Glomerular visceral epithelial cell (primary cell): ENCODE measurements around the gene MACROD2.
"Not testable (repeated sequence)": the region's sequence is repeated elsewhere in the genome, so short reads cannot be mapped to it uniquely, and the experiment has no call there.

Source experiments
- DNase-seq: peaks from one replicate; pipeline ENCODE4 v3.0.0-alpha.2; 2016; ENCODE audit errors: extremely low spot score

The MACROD2 gene

GRCh38 chr20:15958142-15958541 is 1962.8 kb downstream of the MACROD2 start:
- no peak for DNase-seq

GRCh38 chr20:15965165-15965564 is 1969.8 kb downstream of the MACROD2 start:
- no peak for DNase-seq

GRCh38 chr20:15967334-15967733 is 1972.0 kb downstream of the MACROD2 start:
- no peak for DNase-seq

GRCh38 chr20:15976047-15976736 is 1980.9 kb downstream of the MACROD2 start:
- peak; percentile 18 for DNase-seq

- DNase-seq, result no peak
Observed at GRCh38 chr20:15977026-15977425, 1981.7 kb downstream of the MACROD2 start.

GRCh38 chr20:15977758-15978157 is 1982.4 kb downstream of the MACROD2 start:
- no peak for DNase-seq

- peak; percentile 36 for DNase-seq
Observed at GRCh38 chr20:15985494-15986368, 1990.4 kb downstream of the MACROD2 start.

GRCh38 chr20:15986690-15987089 is 1991.4 kb downstream of the MACROD2 start:
- no peak for DNase-seq

GRCh38 chr20:15991279-15991678 is 1996.0 kb downstream of the MACROD2 start:
- no peak for DNase-seq

- DNase-seq, result peak; percentile 38
Observed at GRCh38 chr20:15992564-15992963, 1997.2 kb downstream of the MACROD2 start.

- no peak for DNase-seq
Observed at GRCh38 chr20:16000112-16000511, 2004.8 kb downstream of the MACROD2 start.

- no peak for DNase-seq
Observed at GRCh38 chr20:16001286-16001685, 2006.0 kb downstream of the MACROD2 start.

- DNase-seq, result no peak
Observed at GRCh38 chr20:16003310-16003709, 2008.0 kb downstream of the MACROD2 start.

- DNase-seq, result no peak
Observed at GRCh38 chr20:16004108-16004854, 2009.0 kb downstream of the MACROD2 start.

GRCh38 chr20:16005021-16005914 is 2010.0 kb downstream of the MACROD2 start:
- DNase-seq, result no peak

GRCh38 chr20:16005915-16006493 is 2010.7 kb downstream of the MACROD2 start:
- DNase-seq, result no peak

- no peak for DNase-seq
Observed at GRCh38 chr20:16007164-16007563, 2011.8 kb downstream of the MACROD2 start.

- DNase-seq, result no peak
Observed at GRCh38 chr20:16007962-16008361, 2012.6 kb downstream of the MACROD2 start.

GRCh38 chr20:16011056-16011455 is 2015.7 kb downstream of the MACROD2 start:
- no peak for DNase-seq

- DNase-seq, result no peak
Observed at GRCh38 chr20:16011519-16011918, 2016.2 kb downstream of the MACROD2 start.

- DNase-seq, result not testable (repeated sequence)
Observed at GRCh38 chr20:16012934-16013333, 2017.6 kb downstream of the MACROD2 start.
